ENCODE data around the gene DDX50. TPM values are rescaled to one million over a fixed set of nuclear protein-coding genes. Genes with fewer than 3 reads are reported as not detected.
"Not testable (repeated sequence)": the region's sequence is repeated elsewhere in the genome, so short reads cannot be mapped to it uniquely, and the experiment has no call there.

Gene DDX50
- total and polyA plus RNA-seq, 2 donors, result 38.2 to 63.4 TPM

- 89% methylated on average over 6 of the region's 6 CpGs for WGBS
- not testable (repeated sequence) for H3K27ac ChIP-seq (ENCODE audit: low read depth)
- peaks cover 11% of the 10 kb centered on the region for H3K36me3 ChIP-seq (ENCODE audit: insufficient read depth)
These were observed 78.6 kb downstream of the DDX50 start for GRCh38 chr10:68979738-68980137.

GRCh38 chr10:68981074-68981473 lies 80.0 kb downstream of the DDX50 start:
- no peak for DNase-seq (ENCODE audit: extremely low spot score)
- Histone ChIP-seq H3K4me3 (ENCODE audit: low read depth, low read length) (no peak overlapping the region), H3K36me3 (ENCODE audit: insufficient read depth) (peaks cover 11% of the 10 kb centered on the region), H3K27ac (ENCODE audit: low read depth) (no peak overlapping the region), H3K4me1 (ENCODE audit: insufficient read depth) (no peaks in the 10 kb centered on the region)
- WGBS, result 96% methylated on average over 1 of the region's 1 CpG

More at GRCh38 chr10:68979738-68980137, 78.6 kb downstream of the DDX50 start:
- not testable (repeated sequence) for H3K4me1 ChIP-seq (ENCODE audit: insufficient read depth); H3K4me3 ChIP-seq (ENCODE audit: low read depth, low read length); DNase-seq (ENCODE audit: extremely low spot score)

- Histone ChIP-seq H3K4me3 (ENCODE audit: low read depth, low read length) (no peak overlapping the region), H3K36me3 (ENCODE audit: insufficient read depth) (peaks cover 7% of the 10 kb centered on the region), H3K27ac (ENCODE audit: low read depth) (no peak overlapping the region), H3K4me1 (ENCODE audit: insufficient read depth) (no peaks in the 10 kb centered on the region)
- no peak for DNase-seq (ENCODE audit: extremely low spot score)
- WGBS, result 94% methylated on average over 11 of the region's 11 CpGs
These were observed 81.3 kb downstream of the DDX50 start for GRCh38 chr10:68982389-68982788.

- no peak overlapping the region for H3K27ac ChIP-seq (ENCODE audit: low read depth)
- peaks cover 5% of the 10 kb centered on the region for H3K4me1 ChIP-seq (ENCODE audit: insufficient read depth)
- H3K36me3 ChIP-seq (ENCODE audit: insufficient read depth), result peaks cover 2% of the 10 kb centered on the region
- no peak for DNase-seq (ENCODE audit: extremely low spot score)
- WGBS, result 63% methylated on average over 3 of the region's 3 CpGs
- H3K4me3 ChIP-seq (ENCODE audit: low read depth, low read length), result no peak overlapping the region
These were observed 86.5 kb downstream of the DDX50 start for GRCh38 chr10:68987611-68988010.

GRCh38 chr10:68988530-68989316 lies 87.6 kb downstream of the DDX50 start, which contains the start of gene KIFBP:
Gene KIFBP (plus strand): TSS chr10:68988803. CDS start chr10:68988833, 30 bp downstream.
- Histone ChIP-seq H3K4me1 (ENCODE audit: insufficient read depth) (peaks cover 9% of the 10 kb centered on the region), H3K27ac (ENCODE audit: low read depth) (peak within 1 kb of the TSS; percentile 54), H3K4me3 (ENCODE audit: low read depth, low read length) (peak within 1 kb of the TSS; percentile 77), H3K36me3 (ENCODE audit: insufficient read depth) (peaks cover 2% of the 10 kb centered on the region)
- WGBS, result under 1% methylated on average over 62 of the region's 62 CpGs
- peak; percentile 97 for DNase-seq (ENCODE audit: extremely low spot score)

GRCh38 chr10:68989317-68989990 lies 88.3 kb downstream of the DDX50 start:
- H3K27ac ChIP-seq (ENCODE audit: low read depth), result peak overlapping the region; percentile 54
- H3K4me1 ChIP-seq (ENCODE audit: insufficient read depth), result peaks cover 9% of the 10 kb centered on the region
- no peaks in the 10 kb centered on the region for H3K36me3 ChIP-seq (ENCODE audit: insufficient read depth)
- 17% methylated on average over 22 of the region's 22 CpGs for WGBS
- H3K4me3 ChIP-seq (ENCODE audit: low read depth, low read length), result peak overlapping the region; percentile 77
- no peak for DNase-seq (ENCODE audit: extremely low spot score)

- Histone ChIP-seq H3K4me1 (ENCODE audit: insufficient read depth) (peaks cover 9% of the 10 kb centered on the region), H3K4me3 (ENCODE audit: low read depth, low read length) (no peak overlapping the region)
- 15% methylated on average over 2 of the region's 2 CpGs for WGBS
These were observed 91.7 kb downstream of the DDX50 start for GRCh38 chr10:68992636-68993440.

More at GRCh38 chr10:68992636-68993440, 91.7 kb downstream of the DDX50 start:
- DNase-seq (ENCODE audit: extremely low spot score), result no peak
- Histone ChIP-seq H3K36me3 (ENCODE audit: insufficient read depth) (no peaks in the 10 kb centered on the region), H3K27ac (ENCODE audit: low read depth) (no peak overlapping the region)

Small RNA genes lying within 50 kb of the gene (small RNA-seq; reads per million reads assigned to genes)
- not detected for gene RNU6-571P

Other genes with a start within 250 kb of the DDX50 start
- gene CCAR1, start 180.1 kb upstream of the DDX50 start, total RNA-seq, result 57.1 TPM
- gene CCAR1, start 180.1 kb upstream of the DDX50 start, polyA plus RNA-seq, result 21.7 TPM
- 4.7 TPM for gene STOX1, start 73.8 kb upstream of the DDX50 start, total RNA-seq
- 2.7 TPM for gene STOX1, start 73.8 kb upstream of the DDX50 start, polyA plus RNA-seq
- gene DDX21, start 54.9 kb downstream of the DDX50 start, total RNA-seq, result 37.5 TPM
- 30.6 TPM for gene DDX21, start 54.9 kb downstream of the DDX50 start, polyA plus RNA-seq
- gene KIFBP, start 87.5 kb downstream of the DDX50 start, total RNA-seq, result 31.3 TPM
- gene KIFBP, start 87.5 kb downstream of the DDX50 start, polyA plus RNA-seq, result 24.7 TPM
- gene SRGN, start 186.8 kb downstream of the DDX50 start, total RNA-seq, result 67.7 TPM
- gene SRGN, start 186.8 kb downstream of the DDX50 start, polyA plus RNA-seq, result 205 TPM
- 55.6 TPM for gene VPS26A, start 222.9 kb downstream of the DDX50 start, total RNA-seq
- 33.7 TPM for gene VPS26A, start 222.9 kb downstream of the DDX50 start, polyA plus RNA-seq